ENCODE results near the gene CDC42EP5.
"Not testable (repeated sequence)": the region's sequence is repeated elsewhere in the genome, so short reads cannot be mapped to it uniquely, and the experiment has no call there.

Gene CDC42EP5

DNA sequence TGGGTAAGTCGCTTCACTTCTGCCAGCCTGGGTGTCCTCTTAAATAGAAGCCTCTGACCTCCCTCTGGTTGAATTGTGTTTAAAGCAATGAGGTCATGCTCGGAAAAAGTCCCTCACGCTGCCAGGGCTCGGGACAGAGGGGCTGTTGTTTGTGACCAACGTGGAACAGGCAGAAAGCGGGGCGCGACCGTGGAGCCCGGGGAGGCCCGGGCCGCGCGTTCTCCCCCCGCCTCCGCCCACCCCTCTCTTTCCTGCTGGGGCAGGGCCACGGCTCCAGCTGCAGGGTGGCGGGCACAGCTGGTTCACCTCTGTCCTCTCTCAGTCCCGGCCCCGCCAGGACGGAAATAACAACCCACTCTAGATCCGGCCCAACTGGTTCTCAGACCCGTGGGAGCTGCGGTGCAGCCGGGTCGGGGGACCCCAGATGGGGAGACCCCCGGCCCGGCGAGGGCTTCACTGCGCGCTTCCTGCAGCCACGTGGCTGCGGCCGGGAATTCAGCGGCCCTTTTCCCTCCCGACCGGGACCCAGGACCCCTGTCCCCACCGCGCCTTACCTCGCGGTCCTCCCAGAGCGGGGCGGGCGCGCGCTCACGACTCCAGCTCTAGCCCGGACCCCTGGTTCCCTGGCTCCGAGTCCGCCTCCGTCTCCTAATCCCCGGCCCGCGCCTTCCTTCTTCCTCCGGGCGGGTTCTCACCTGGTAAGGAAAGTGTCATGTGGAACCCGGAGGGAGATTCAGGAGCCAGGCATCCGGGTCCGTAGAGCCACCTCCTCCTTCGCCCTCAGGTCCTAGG lies 1.9 kb downstream of the CDC42EP5 start:
- FAIRE-seq: no peak
- no peak for TF ChIP-seq POLR2A (IDR thresholded peaks at IDR 0.05; ENCODE audit: low read depth, low read length)
- DNase-seq (ENCODE audit: insufficient read length, low spot score): peak; percentile 23

DNA sequence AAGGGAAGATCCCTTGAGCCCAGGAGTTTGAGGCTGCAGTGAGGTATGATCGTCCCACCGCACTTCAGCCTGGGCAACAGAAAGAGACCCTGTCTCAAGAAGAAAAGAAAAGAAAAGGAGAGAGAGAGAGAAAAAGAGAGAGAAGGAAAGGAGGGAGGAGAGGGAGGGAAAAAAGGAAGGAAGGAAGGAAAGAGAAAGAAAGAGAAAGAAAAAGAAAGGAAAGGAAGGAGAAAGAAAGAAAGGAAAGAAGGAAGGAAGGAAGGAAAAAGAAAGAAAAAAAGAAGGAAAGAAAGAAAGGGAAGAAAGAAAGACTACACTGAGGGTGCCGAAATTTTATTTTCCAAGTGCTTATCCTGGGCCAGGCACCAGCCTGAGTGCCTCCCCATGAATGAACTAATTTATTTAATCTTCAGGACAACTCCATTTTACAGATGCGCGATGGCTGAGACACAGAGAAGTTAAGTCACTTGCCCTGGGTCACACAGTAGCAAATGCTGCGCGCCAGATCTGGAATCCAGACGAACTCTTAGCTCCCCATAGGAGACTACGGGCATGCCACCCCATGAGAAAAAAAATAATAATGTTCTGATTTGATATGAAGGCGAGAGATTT lies 2.7 kb downstream of the CDC42EP5 start:
- DNase-seq (ENCODE audit: insufficient read length, low spot score): no peak
- no peak for FAIRE-seq
- TF ChIP-seq POLR2A (IDR thresholded peaks at IDR 0.05; ENCODE audit: low read depth, low read length): no peak

DNA sequence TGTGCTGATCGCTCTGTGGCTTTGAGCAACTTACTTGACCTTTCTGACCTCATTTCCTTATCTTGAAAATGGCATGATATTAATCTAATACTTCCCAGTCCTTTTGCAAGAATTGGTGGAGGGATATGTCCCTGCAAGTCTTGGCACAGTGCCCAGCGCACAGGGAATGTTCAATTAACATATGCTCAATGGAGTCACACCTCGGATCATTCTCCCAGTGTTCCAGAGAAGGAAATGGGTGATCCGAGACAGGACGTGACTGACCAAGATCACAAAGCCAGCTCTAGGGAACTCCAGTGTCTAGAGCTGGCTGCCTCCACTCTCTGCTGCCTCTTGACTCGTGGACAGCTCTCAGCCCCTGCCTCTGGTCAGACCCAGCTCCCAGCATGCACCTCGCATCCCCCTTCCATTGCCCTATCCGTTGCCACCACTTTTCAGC lies 3.6 kb downstream of the CDC42EP5 start:
- no peak for TF ChIP-seq POLR2A (IDR thresholded peaks at IDR 0.05; ENCODE audit: low read depth, low read length)
- FAIRE-seq: no peak
- DNase-seq (ENCODE audit: insufficient read length, low spot score): no peak

- FAIRE-seq; DNase-seq (ENCODE audit: insufficient read length, low spot score): not testable (repeated sequence)
These were observed 7.0 kb downstream of the CDC42EP5 start for GRCh38 chr19:54466110-54466480.

- DNase-seq (ENCODE audit: insufficient read length, low spot score) (no peak), FAIRE-seq (no peak)
- TF ChIP-seq POLR2A (IDR thresholded peaks at IDR 0.05; ENCODE audit: low read depth, low read length): no peak
These were observed 7.5 kb downstream of the CDC42EP5 start for GRCh38 chr19:54465426-54466109.

- peak; percentile 100 for DNase-seq (ENCODE audit: insufficient read length, low spot score)
- no peak for FAIRE-seq
These were observed 8.3 kb downstream of the CDC42EP5 start for GRCh38 chr19:54464630-54465425.

GRCh38 chr19:54464044-54464629 lies 9.0 kb downstream of the CDC42EP5 start:
- DNase-seq (ENCODE audit: insufficient read length, low spot score) (peak; percentile 94), FAIRE-seq (peak; percentile 6)

More at GRCh38 chr19:54464630-54465425, 8.3 kb downstream of the CDC42EP5 start:
- peak; percentile 61 for TF ChIP-seq POLR2A (IDR thresholded peaks at IDR 0.05; ENCODE audit: low read depth, low read length)

GRCh38 chr19:54463531-54464043 lies 9.5 kb downstream of the CDC42EP5 start, which contains the start of gene LENG9:
LENG9 (minus strand) TSS chr19:54463778; CDS start chr19:54463526, 252 bp downstream.
- TF ChIP-seq POLR2A (IDR thresholded peaks at IDR 0.05; ENCODE audit: low read depth, low read length): no peak; the same call in 1 of the 2 replicates
- FAIRE-seq (no peak), DNase-seq (ENCODE audit: insufficient read length, low spot score) (peak; percentile 93)

More at GRCh38 chr19:54464044-54464629, 9.0 kb downstream of the CDC42EP5 start:
- TF ChIP-seq POLR2A (IDR thresholded peaks at IDR 0.05; ENCODE audit: low read depth, low read length): no peak

DNA sequence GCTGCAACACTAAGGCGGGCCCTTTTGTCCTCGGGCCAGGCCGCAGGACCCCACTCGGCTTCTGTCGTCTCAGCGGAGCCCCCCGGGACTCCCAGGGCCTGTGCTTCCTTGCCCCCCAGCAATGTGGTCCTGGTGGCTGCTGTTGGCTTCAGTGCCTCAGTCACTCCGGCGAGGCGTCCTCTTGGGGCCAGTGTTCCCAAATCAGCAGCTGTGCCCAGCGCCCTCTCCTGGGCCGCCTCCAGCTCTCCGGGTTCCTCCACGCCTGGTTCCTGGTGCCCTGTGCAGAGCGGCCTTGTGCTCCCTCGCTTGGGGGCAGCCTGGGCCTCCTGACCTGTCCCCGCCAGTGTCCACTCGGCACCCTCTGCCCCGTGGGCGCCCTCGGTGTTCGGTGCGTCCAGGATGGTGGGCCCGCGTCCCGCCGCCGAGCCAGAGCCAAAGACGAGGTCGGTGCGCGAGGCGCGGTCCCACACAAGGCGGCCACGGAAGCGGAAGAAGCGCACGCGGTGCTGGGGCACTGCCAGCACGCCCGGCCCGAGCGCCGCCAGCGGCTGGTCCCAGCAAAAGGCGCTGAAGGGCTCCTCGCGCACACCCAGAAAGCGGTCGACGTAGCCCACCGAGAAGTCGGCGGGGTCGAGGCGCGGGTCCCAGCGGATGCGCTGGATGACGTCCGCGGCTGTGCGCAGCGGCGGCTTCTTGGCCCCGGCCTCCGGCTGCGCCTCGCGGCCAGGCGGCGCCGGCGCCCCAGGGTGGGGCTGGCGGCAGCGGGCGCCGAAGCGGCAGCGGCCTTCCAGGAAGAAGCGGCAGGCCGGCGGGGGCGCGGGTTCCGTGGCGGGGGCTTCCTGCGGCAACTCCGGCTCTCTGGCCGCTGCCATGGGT lies 10.2 kb downstream of the CDC42EP5 start:
- no peak for TF ChIP-seq POLR2A (IDR thresholded peaks at IDR 0.05; ENCODE audit: low read depth, low read length)
- DNase-seq (ENCODE audit: insufficient read length, low spot score) (no peak), FAIRE-seq (no peak)

DNA sequence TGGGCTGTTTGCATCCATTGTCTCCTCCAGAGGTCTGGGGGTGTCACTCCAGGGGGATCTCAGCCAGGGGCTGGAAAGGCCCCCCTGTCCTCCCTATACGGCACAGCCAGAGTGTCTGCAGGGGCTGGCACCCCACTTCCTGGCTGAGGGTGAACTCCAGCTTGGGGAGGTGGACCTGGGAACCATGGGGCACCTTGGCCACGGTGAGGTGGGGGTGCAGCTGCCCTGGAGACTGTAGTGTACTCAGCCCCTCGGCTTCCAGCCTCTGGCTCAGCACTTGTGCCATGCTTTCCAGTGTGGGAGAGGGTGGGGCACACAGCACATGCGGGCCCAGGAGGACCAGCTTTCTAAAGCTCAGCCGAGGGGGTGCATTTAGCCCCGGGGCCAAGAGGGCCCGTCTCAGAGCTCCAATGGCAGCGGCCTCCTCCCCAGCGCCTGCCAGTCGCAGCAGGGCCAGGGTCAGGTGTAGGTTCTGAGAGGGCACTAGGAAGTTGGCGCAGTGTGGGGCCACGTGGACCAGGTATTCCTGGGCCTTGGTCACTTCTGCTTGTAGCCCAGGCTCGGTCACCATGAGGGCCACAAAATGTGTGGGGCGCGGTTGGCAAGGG lies 10.9 kb downstream of the CDC42EP5 start:
- TF ChIP-seq POLR2A (IDR thresholded peaks at IDR 0.05; ENCODE audit: low read depth, low read length): no peak
- DNase-seq (ENCODE audit: insufficient read length, low spot score): no peak
- FAIRE-seq: no peak

DNA sequence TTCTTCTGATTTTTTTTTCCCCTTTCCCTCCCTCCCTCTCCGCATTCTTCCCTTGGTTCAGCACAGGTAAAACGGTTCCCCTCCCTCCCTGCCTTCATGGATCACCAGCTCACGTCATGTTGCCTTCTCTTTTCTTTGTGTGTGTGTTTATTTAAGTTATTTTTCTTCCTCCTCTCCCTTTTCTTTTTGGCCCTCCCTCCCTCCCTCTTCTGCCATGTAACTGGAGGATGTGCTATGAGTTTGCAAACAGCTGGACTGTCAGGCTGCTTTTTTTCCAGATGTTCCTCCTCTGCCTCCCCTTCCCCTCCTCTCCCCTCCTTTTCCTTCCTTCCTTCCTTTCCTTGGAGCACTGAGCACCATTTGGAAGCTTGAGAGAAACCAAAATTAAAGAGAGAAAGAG lies 11.5 kb downstream of the CDC42EP5 start:
- no peak for TF ChIP-seq POLR2A (IDR thresholded peaks at IDR 0.05; ENCODE audit: low read depth, low read length)
- FAIRE-seq (no peak), DNase-seq (ENCODE audit: insufficient read length, low spot score) (no peak)

DNA sequence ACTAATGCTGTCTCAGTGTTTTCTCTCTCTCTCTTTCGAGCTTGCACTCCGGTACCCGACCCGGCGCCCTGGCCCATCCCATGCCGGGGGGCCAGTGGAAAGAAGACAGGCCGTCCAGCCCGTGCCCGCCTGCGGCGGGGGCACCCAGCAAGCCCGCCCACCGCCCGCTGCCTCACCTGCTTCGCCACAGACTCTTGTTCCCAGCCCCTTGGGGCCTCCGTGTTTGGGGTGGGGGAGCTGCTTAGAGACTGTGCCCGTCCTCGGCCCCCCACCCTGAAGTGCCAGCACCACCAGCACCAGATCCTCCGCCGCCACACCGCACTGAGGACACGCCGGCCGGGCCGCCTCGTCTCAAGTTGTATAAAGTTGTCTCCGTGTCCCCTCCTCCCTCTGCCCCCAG lies 11.9 kb downstream of the CDC42EP5 start:
- FAIRE-seq (no peak), DNase-seq (ENCODE audit: insufficient read length, low spot score) (no peak)
- TF ChIP-seq POLR2A (IDR thresholded peaks at IDR 0.05; ENCODE audit: low read depth, low read length): no peak
